Stimulated activated CD8-positive, alpha-beta memory T cell treated with anti-CD3 and anti-CD28 coated beads, Interleukin-4, amount 100 ng/mL, for 1 hour (primary cell): ENCODE results near the gene SLC25A27.
"Not testable (repeated sequence)": the region's sequence is repeated elsewhere in the genome, so short reads cannot be mapped to it uniquely, and the experiment has no call there.

Source experiments
- DNase-seq, 2 donors: peaks; one replicate each; pipeline ENCODE4 v3.0.0-alpha.2; 2020; ENCODE audit warnings: low read depth in 2 of 2, low spot score in 1 of 2

Gene SLC25A27

GRCh38 chr6:46652603-46653438 is at the start of gene SLC25A27, which contains the start of gene CYP39A1:
Gene SLC25A27 (plus strand): TSS chr6:46652975. CDS start chr6:46653193, 218 bp downstream.
Gene CYP39A1 (minus strand): TSS chr6:46652818. CDS start chr6:46652582, 236 bp downstream.
- peak; percentile 41 to 61 for DNase-seq

GRCh38 chr6:46605091-46605797 is 47.5 kb upstream of the SLC25A27 start:
- no peak for DNase-seq

GRCh38 chr6:46606338-46606737 is 46.4 kb upstream of the SLC25A27 start:
- DNase-seq = no peak

- no peak for DNase-seq
These were observed 41.8 kb upstream of the SLC25A27 start for GRCh38 chr6:46610862-46611553.

GRCh38 chr6:46612645-46613044 is 40.1 kb upstream of the SLC25A27 start:
- no peak for DNase-seq

GRCh38 chr6:46618726-46619125 is 34.0 kb upstream of the SLC25A27 start:
- no peak for DNase-seq

GRCh38 chr6:46626228-46626909 is 26.4 kb upstream of the SLC25A27 start:
- no peak for DNase-seq

- no peak for DNase-seq
These were observed 25.8 kb upstream of the SLC25A27 start for GRCh38 chr6:46626976-46627375.

GRCh38 chr6:46628498-46628897 is 24.3 kb upstream of the SLC25A27 start:
- no peak for DNase-seq

- DNase-seq = no peak
These were observed 23.8 kb upstream of the SLC25A27 start for GRCh38 chr6:46628976-46629375.

GRCh38 chr6:46629691-46630090 is 23.1 kb upstream of the SLC25A27 start:
- DNase-seq = no peak

- no peak for DNase-seq
These were observed 20.7 kb upstream of the SLC25A27 start for GRCh38 chr6:46632053-46632452.

- no peak for DNase-seq
These were observed 17.3 kb upstream of the SLC25A27 start for GRCh38 chr6:46635462-46635861.

GRCh38 chr6:46637145-46637544 is 15.6 kb upstream of the SLC25A27 start:
- DNase-seq = no peak

- no peak for DNase-seq
These were observed 14.8 kb upstream of the SLC25A27 start for GRCh38 chr6:46637933-46638332.

- DNase-seq = no peak
These were observed 14.1 kb upstream of the SLC25A27 start for GRCh38 chr6:46638650-46639049.

- no peak for DNase-seq
These were observed 9.6 kb upstream of the SLC25A27 start for GRCh38 chr6:46642928-46643751.

- DNase-seq = no peak
These were observed 7.5 kb upstream of the SLC25A27 start for GRCh38 chr6:46645265-46645664.

GRCh38 chr6:46648108-46648507 is 4.7 kb upstream of the SLC25A27 start:
- not testable (repeated sequence) for DNase-seq

- no peak for DNase-seq
These were observed 3.8 kb upstream of the SLC25A27 start for GRCh38 chr6:46648869-46649492.
